IPS-NIHi7 (cell line): Measurements from ENCODE around the gene GRWD1.

Experiments
- DNase-seq: peaks from one replicate; pipeline ENCODE4 v3.0.0; 2012; ENCODE audit warnings: mixed read lengths; ENCODE audit errors: extremely low spot score

The GRWD1 gene

DNA sequence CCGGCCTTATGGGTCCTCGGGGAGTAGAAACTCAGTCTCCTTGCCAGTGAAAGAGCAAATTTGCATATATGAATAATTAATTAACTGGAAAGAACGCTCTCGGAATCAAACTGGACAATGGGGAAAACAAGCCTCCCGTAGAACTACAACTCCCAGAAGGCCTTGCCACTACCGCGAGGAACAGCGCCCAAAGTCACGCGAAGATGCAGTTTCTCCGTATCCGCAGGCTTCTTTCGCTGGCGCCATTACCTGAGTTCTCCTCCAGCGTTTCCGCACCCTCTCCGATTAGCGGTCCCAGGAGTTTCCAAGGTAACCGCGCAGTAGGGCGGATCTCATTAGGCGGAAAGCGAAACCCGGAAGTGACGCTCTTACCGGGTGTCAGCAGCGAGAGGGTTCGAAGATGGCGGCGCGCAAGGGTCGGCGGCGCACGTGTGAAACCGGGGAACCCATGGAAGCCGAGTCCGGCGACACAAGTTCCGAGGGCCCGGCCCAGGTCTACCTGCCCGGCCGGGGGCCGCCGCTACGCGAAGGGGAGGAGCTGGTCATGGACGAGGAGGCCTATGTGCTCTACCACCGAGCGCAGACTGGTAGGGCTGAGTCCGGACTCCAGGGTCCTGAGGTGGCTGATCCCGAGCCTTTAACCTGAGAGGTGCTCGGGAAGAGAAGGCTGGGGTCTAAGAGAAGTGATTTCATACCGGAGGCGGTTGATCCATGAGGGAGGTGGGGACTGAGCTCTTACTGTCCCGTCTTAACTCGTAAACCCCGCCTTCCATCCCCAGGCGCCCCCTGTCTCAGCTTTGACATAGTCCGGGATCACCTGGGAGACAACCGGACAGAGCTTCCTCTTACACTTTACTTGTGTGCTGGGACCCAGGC lies at the start of gene GRWD1:
GRWD1 (plus strand) TSS at position 378 of the 876 bp plus-strand sequence; CDS start at position 401, 23 bp downstream.
- DNase-seq = peak; percentile 93

DNA sequence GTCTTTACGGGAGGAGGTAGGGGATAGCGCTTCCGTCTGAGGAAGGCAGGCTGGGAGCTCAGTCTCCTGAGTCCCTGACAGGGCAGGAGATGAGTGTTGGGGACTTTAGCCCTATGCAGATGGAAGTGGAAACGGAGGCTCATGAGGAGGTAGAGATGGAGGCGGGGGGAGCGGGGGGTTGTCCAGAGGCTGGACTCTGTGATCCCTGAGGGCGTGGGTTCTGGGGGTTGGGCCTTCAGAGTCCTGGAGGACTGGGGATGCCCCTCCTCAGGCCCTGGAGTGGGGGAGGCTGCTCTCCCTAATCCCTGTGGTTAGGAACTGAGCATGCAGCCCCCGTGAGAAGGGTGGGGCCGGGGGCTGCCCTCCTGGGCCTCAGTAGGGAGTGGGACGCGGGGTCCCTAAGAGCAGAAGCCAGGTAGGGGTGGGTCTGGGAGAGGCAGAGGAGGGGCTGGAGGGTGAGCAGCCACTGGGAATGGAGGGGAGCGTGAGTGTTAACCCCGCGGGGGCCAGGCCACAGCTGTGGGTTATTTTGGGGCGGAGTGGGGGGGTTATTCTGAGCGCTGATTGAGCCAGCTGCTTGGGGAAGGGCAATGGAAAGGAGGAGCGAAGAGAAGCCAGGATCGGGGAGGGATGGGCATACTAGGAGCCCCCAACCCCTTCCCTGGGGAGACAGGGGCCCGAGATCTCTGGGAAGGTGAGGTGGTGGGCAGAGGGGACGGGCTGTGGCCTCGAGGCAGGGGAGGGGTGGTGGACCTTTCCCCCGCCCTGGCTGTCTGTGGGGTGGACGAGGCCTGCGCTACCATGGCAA lies 49.6 kb upstream of the GRWD1 start:
- no peak for DNase-seq

DNA sequence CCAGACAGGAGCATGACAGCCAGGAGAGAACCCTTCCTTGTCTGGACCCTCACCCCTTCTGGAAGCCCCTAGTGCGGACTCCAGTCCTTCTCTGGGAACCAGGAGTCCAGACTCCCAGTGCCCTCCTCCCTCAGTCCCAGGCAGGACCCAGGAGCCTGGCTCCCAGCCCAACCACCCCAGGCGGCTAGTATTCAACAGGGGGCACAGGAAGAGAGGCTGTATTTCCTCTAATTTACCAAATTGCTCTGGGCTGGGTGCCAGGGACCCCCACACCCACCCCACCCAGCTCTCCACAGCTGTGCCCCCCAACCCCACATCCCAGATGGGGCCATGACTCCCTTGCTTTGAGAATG lies 49.0 kb upstream of the GRWD1 start:
- no peak for DNase-seq

DNA sequence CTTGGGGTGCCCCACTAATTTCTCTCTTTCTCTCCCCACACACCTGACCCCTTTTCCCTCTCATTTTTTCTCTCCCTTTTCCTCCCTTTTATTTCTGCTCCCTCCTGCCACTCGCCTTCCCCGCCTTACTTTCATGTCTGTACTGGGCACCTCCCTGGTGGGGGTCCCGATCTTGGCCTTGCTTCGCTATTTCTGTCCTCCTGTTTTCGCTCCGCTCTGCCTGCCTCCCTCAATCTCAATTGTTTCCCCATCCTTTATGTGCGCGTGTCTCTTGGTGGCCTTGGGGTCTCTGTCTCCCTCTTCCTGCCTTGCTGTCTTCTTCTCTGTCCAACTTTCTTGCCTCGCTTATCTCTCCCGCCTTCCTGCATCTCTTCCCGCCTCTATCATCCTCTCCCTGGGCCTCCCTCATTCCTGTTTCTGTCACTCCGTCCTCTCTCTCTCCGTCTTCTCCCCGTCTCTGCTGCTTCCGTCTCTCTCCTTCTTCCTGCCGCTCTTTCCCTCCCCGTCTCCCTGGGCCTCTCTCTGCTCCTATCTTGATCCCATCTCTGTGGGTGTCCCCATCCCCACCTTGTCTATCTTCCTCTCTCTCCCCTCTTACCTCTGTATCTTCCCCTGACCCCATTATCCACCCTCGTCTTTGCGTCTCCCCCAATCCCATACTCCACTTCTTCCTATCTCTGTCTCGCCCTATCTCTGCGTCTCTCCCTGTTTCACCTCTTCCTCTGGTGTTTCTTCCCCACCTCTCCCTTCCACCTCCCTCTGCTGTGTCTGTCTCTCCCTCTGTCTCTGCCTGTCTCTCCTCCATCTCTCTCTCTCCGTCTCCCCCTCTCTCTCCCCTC lies 48.3 kb upstream of the GRWD1 start:
- no peak for DNase-seq

DNA sequence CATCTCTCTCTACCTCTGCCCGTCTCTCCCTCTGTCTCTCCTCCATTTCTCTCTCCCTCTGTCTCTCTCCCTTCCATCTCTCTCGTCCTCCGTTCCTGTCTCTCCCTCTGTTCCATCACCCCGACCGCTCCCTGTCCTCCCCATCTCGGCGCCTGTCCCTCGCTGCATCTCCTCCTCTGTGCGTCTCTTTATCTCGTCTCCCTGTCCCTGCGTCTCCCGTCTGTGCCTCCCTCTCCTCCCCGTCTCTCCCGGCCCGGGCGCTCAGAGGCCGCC lies 47.7 kb upstream of the GRWD1 start:
- DNase-seq = no peak

DNA sequence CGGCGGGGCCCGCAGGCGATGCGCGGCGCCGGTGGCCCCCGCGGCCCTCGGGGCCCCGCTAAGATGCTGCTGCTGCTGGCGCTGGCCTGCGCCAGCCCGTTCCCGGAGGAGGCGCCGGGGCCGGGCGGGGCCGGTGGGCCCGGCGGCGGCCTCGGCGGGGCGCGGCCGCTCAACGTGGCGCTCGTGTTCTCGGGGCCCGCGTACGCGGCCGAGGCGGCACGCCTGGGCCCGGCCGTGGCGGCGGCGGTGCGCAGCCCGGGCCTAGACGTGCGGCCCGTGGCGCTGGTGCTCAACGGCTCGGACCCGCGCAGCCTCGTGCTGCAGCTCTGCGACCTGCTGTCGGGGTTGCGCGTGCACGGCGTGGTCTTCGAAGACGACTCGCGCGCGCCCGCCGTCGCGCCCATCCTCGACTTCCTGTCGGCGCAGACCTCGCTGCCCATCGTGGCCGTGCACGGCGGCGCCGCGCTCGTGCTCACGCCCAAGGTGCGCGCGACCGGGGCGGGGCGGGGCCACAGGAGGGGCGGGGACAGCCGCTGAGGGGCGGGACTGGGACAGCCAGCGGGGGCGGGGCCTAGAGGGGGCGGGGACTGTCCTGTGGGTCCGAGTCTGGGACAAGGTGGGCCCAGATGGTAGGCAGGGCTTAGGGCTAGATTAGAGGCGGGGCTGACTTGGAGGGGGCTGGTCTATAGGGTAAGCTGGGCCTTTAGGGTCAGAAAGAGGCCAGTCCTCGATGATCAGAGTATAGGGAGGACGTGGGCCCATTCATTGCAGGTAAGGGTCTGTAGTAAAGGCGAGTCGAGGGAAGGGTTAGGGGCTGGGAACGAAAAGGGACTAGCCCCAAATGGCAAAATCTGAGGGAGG lies 47.2 kb upstream of the GRWD1 start:
- peak; percentile 92 for DNase-seq

DNA sequence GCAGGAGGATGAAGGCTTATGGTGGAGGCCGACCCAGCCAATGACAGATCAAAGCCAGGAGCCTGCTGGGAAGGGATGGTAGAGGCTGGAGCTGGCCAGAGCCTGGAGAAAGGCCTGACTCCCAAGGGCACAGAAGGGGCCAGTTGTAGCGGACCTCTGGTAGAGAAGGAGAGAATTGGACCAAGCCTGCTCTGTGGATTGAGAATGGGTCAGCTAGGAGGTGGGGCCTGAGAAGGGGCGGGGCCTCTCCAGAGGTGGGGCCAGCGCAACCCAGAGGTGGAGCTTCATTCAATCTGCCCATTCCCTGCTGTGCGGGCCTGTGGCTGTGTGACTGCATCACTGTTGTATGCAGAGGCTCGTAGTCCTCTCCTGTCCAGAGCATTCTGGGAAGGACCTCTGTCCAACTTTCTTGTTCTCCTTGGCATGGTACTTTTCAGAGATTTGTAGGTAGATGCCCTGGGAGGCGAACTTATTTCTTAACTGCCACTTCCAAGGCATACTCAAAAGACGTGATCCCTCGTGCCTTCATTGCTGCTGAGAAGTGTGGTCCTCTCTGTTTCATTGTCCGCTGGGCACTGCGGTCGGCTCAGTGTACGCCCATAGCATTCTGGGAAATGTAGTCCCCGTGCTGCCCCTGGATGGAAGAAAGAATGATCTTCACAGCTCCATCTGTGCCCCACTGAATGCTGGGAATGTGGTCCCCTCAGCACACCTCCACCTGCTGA lies 45.6 kb upstream of the GRWD1 start:
- DNase-seq = peak; percentile 75

DNA sequence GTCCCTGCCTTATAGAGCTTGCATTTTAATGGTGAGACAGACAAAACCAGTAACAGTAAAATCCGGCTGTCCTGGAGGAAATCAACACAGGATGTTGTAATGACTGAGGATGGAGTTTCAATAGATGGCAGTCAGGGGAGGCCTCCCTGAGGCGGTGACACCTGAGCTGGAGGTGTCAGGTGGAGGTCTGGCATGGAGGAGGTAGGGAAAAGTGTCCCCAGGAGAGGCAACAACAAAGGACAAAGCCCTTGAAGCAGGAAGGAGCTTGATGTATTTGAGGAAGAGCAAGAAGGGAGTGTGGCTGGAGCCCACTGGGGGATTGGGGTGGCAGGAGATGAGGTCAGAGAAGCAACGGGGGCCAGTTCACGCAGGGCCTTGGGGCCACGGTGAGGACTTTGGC lies 44.5 kb upstream of the GRWD1 start:
- DNase-seq = no peak

DNA sequence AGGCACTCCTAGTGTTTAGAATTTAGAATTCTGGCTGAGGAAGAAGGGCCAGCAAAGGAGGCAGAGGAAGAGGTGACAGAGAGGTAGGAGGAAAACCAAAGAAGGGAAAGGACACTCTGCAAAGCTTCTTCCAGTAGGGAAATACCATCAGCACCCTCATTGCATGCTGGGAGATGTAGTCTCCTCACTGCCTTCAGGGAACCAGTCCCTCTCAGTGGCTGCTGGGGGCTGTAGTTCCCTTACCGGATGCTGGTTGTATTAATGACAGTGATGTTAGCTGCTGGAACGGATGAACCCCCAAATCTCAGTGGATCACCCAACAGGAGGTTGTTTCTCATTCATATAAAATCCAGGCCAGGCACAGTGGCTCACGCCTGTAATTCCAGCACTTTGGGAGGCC lies 42.2 kb upstream of the GRWD1 start:
- peak; percentile 80 for DNase-seq

DNA sequence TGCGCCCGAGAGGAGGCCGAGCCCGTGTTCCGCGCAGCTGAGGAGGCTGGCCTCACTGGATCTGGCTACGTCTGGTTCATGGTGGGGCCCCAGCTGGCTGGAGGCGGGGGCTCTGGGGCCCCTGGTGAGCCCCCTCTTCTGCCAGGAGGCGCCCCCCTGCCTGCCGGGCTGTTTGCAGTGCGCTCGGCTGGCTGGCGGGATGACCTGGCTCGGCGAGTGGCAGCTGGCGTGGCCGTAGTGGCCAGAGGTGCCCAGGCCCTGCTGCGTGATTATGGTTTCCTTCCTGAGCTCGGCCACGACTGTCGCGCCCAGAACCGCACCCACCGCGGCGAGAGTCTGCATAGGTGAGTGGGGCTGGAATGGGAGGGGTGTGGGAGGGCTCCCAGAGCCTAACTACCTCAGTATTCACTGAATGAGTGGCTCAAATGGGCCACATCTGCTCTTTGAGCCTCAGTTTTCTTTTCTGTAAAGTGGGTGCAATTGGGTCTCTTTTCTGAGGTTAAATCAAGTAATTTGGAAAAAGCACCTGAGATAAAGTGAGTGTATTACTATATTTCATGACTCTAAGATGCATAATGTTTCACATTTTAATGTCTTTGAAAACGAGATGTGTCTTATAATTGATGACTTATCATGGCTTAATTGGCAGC lies 40.6 kb upstream of the GRWD1 start:
- no peak for DNase-seq

DNA sequence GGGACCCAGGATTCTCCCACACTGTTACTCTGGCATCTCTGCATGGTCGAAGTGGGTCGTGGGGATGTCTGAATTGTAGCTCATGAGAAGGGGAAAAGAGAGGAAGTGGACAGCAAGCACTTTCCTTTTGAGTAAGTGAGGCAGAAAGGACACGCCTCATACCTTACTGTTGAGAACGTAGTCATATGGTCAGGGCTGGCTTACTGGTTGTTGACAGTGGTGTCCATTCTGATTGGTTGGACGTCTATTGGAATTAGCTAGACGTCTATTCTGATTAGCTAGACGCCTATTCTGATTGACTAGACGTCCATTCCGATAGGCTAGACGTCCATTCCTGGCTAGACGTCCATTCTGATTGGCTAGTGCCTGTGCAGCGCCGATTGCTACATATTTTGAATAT lies 39.9 kb upstream of the GRWD1 start:
- no peak for DNase-seq

DNA sequence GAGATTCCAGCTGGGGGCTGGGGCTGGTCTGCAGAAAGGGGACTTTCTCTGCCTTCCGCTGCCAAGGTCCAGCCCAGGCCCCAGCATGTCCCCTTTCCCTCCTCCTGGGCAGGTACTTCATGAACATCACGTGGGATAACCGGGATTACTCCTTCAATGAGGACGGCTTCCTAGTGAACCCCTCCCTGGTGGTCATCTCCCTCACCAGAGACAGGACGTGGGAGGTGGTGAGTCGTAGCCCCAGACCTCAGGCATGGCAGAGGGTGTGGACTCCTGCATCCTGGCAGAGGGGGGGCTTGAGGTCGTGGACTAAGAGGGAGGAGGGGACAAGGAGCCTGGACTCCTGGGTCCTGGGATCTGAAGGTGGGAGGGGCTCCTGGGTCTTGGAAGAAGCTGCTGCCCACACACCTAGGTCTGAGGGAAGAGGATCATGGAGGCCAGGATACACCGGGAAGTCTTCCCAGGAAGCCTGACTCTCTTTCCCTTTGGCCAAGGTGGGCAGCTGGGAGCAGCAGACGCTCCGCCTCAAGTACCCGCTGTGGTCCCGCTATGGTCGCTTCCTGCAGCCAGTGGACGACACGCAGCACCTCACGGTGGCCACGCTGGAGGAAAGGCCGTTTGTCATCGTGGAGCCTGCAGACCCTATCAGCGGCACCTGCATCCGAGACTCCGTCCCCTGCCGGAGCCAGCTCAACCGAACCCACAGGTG lies 31.8 kb upstream of the GRWD1 start:
- no peak for DNase-seq

DNA sequence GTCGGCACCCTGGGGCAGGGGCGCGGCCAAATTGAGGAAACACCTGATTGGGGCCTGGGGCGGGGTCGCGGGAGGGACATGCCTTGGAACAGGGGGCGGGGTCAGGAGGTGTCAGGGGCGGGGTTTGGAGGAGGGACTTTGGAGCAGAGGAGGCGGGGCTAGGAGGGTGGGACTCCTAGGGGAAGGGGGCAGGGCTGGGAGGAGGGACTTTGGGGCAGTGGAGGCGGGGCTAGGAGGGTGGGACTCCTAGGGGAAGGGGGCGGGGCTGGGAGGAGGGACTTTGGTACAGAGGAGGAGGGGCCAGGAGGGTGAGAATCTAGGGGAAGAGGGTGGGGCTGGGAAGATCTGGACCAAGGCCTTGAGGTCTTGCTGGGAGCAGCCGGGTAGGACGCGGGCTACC lies 30.4 kb upstream of the GRWD1 start:
- DNase-seq = peak; percentile 71

DNA sequence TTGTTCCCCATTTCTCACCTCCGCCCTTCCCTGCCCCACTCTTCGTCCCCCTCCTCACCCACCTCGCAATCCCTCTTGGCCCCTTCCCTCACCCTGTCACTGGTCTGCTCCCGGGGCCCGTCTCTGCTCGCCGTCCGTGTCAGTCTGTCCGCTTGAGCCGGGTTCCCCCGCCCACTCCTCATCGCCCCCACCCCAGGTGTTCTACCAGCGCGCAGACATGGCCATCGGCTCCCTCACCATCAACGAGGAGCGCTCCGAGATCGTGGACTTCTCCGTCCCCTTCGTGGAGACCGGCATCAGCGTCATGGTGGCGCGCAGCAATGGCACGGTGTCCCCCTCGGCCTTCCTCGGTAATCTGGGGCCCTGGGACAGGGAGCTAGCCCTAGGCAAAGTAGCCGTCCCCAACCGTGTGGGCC lies 30.0 kb upstream of the GRWD1 start:
- no peak for DNase-seq

DNA sequence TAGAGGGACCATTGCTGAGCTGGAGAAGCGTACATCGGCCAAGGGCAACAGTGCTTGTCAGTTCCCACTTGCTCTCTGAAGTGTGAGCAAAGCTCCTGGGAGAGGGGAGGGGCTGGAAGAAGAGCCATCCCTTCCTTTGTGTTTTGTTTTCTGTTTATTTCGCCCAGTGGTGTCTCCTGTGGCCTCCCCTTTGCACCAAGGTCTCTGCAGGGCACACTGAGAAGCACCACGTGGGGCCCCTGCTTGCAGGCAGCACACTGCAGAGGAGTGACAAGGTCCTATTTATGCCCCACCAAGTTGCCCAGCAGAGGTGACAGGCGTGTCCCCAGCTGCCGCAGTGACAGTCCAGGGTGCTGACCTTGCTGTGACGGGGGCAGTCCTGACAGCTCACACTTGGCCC lies 28.4 kb upstream of the GRWD1 start:
- DNase-seq = no peak

DNA sequence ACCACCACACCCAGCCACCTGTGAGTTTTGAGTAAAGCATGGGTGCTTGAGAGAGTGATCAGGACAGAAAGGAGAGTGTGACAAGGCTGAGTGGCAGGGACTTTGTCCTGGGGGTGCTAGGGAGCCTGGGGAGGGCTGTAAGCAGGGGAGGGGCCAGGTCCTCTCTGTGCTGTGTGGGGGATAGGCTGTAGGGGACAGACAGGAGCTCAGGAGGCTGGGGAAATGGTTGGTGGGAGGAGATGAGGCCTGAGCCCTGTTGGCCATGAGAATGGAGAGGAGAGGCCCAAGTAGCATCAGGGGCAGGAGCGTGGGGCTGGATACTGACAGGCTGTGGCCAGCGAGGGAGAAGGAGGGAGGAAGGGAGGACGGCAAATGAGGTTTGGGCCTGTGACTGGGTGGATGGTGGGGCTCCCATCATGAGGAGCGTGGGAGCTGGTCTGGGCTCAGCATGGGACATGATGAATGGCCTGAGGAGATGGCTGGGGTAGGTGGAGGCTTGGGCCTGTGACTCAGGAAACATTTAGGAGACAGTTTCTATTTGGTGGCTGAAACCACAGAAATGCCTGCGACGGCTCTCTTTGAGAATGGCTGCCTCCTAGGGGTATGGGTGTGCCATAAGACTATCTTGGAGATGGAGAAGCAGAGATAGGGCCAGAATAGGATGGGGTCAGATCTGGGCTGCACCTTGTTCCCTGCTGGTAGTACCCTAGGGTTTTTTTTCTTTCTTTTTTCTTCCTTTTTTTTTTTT lies 27.3 kb upstream of the GRWD1 start:
- DNase-seq = no peak

DNA sequence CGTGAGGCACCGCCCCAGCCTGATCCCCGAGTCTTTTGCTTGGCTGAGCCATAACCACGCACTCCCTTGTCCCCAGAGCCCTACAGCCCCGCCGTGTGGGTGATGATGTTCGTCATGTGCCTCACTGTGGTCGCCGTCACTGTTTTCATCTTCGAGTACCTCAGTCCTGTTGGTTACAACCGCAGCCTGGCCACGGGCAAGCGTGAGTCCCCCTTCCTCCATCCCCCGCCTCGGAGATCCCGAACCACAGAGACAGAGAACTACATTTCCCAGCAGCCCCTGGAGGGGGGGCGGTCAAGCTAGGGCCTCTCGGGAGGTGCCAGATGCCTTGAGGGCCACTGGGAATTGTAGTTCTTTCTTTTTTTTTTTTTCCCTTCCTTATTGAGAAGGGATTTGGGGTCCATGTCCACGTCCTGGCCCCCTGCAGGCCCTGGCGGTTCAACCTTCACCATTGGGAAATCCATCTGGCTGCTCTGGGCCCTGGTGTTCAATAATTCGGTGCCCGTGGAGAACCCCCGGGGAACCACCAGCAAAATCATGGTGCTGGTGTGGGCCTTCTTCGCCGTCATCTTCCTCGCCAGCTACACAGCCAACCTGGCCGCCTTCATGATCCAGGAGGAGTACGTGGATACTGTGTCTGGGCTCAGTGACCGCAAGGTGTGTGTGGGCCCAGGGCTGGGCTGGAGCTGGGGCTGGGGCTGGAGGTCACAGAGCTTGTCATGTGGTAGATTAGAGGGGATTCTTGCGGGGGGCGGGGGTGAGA lies 26.4 kb upstream of the GRWD1 start:
- DNase-seq = peak; percentile 77

DNA sequence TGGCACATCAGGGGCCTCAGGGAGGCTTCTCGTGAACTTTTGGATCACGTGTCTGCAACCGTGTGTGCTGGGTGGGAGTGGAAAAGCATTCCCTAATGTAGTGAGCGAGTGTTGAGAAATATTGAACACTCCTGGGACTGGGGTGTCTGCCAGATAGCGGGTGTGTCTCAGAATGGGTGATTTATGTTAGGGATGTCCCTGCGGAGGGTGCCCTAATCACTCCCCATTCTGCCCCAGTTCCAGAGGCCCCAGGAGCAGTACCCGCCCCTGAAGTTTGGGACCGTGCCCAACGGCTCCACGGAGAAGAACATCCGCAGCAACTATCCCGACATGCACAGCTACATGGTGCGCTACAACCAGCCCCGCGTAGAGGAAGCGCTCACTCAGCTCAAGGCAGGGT lies 24.2 kb upstream of the GRWD1 start:
- DNase-seq = no peak
